IPS-15b (cell line): ENCODE measurements around the gene GPANK1.

ENCODE experiments used
- H3K27me3 ChIP-seq: one replicate; pipeline ENCODE4 v1.6.1; 2013; ENCODE audit warnings: low read length; ENCODE audit not compliant: control insufficient read depth, insufficient read depth
- H3K36me3 ChIP-seq: one replicate; pipeline ENCODE4 v1.6.1; 2013; ENCODE audit warnings: low read length; ENCODE audit not compliant: control insufficient read depth, insufficient read depth
- H3K4me1 ChIP-seq: one replicate; pipeline ENCODE4 v1.6.1; 2013; ENCODE audit warnings: mild to moderate bottlenecking, low read length; ENCODE audit not compliant: control insufficient read depth, insufficient read depth
- H3K4me3 ChIP-seq: one replicate; pipeline ENCODE4 v1.5.1; 2013; ENCODE audit warnings: low read depth, low read length
- H3K9ac ChIP-seq: one replicate; pipeline ENCODE4 v1.6.1; 2013; ENCODE audit warnings: low read depth, mild to moderate bottlenecking, low read length
- H3K9me3 ChIP-seq: one replicate; pipeline ENCODE4 v1.6.1; 2013; ENCODE audit warnings: mild to moderate bottlenecking, low read length; ENCODE audit not compliant: control insufficient read depth, insufficient read depth

The GPANK1 gene

GRCh38 chr6:31659649-31660380 lies 5.0 kb downstream of the GPANK1 start:
- no peaks in the 10 kb centered on the region for H3K27me3 ChIP-seq
- H3K9me3 ChIP-seq = no peaks in the 10 kb centered on the region
- H3K9ac ChIP-seq = peak overlapping the region; percentile 96
- H3K36me3 ChIP-seq = peaks cover 18% of the 10 kb centered on the region
- peak overlapping the region; percentile 92 for H3K4me3 ChIP-seq
- peaks cover 3% of the 10 kb centered on the region for H3K4me1 ChIP-seq

GRCh38 chr6:31658983-31659648 lies 5.7 kb downstream of the GPANK1 start:
- H3K9me3 ChIP-seq = no peaks in the 10 kb centered on the region
- H3K27me3 ChIP-seq = no peaks in the 10 kb centered on the region
- H3K4me3 ChIP-seq = peak overlapping the region; percentile 92
- peaks cover 2% of the 10 kb centered on the region for H3K4me1 ChIP-seq
- H3K9ac ChIP-seq = no peak overlapping the region
- H3K36me3 ChIP-seq = peaks cover 18% of the 10 kb centered on the region

- H3K36me3 ChIP-seq = peaks cover 15% of the 10 kb centered on the region
- H3K4me3 ChIP-seq = no peak overlapping the region
- no peaks in the 10 kb centered on the region for H3K27me3 ChIP-seq
- no peaks in the 10 kb centered on the region for H3K9me3 ChIP-seq
- H3K9ac ChIP-seq = no peak overlapping the region
- no peaks in the 10 kb centered on the region for H3K4me1 ChIP-seq
Measured at GRCh38 chr6:31658158-31658688, 6.6 kb downstream of the GPANK1 start.

GRCh38 chr6:31657406-31658157 lies 7.2 kb downstream of the GPANK1 start:
- H3K36me3 ChIP-seq = peaks cover 14% of the 10 kb centered on the region
- no peaks in the 10 kb centered on the region for H3K27me3 ChIP-seq
- H3K9me3 ChIP-seq = no peaks in the 10 kb centered on the region
- H3K4me3 ChIP-seq = no peak overlapping the region
- H3K4me1 ChIP-seq = no peaks in the 10 kb centered on the region
- no peak overlapping the region for H3K9ac ChIP-seq

GRCh38 chr6:31655349-31656237 lies 9.2 kb downstream of the GPANK1 start, which contains the start of gene APOM:
TSS of gene APOM (plus strand) at chr6:31655894. CDS start at chr6:31655967, 73 bp downstream.
- Histone ChIP-seq H3K27me3 (no peaks in the 10 kb centered on the region), H3K9me3 (no peaks in the 10 kb centered on the region), H3K36me3 (peaks cover 3% of the 10 kb centered on the region), H3K4me1 (no peaks in the 10 kb centered on the region), H3K9ac (no peak within 1 kb of the TSS), H3K4me3 (no peak within 1 kb of the TSS)

GRCh38 chr6:31654574-31655348 lies 10.0 kb downstream of the GPANK1 start:
- H3K27me3 ChIP-seq = no peaks in the 10 kb centered on the region
- peaks cover 3% of the 10 kb centered on the region for H3K36me3 ChIP-seq
- H3K4me1 ChIP-seq = no peaks in the 10 kb centered on the region
- no peaks in the 10 kb centered on the region for H3K9me3 ChIP-seq
- H3K9ac ChIP-seq = no peak overlapping the region
- H3K4me3 ChIP-seq = no peak overlapping the region

GRCh38 chr6:31652925-31653724 lies 11.7 kb downstream of the GPANK1 start:
- no peaks in the 10 kb centered on the region for H3K9me3 ChIP-seq
- H3K27me3 ChIP-seq = no peaks in the 10 kb centered on the region
- H3K9ac ChIP-seq = peak overlapping the region; percentile 91
- peak overlapping the region; percentile 96 for H3K4me3 ChIP-seq
- no peaks in the 10 kb centered on the region for H3K4me1 ChIP-seq
- H3K36me3 ChIP-seq = peaks cover 12% of the 10 kb centered on the region

- H3K9ac ChIP-seq = peak overlapping the region; percentile 91
- no peaks in the 10 kb centered on the region for H3K9me3 ChIP-seq
- H3K4me3 ChIP-seq = peak overlapping the region; percentile 96
- no peaks in the 10 kb centered on the region for H3K4me1 ChIP-seq
- H3K27me3 ChIP-seq = no peaks in the 10 kb centered on the region
- H3K36me3 ChIP-seq = peaks cover 22% of the 10 kb centered on the region
Measured at GRCh38 chr6:31651602-31652191, 13.1 kb downstream of the GPANK1 start.

- Histone ChIP-seq H3K9me3 (no peaks in the 10 kb centered on the region), H3K4me3 (no peak overlapping the region), H3K27me3 (no peaks in the 10 kb centered on the region), H3K36me3 (peaks cover 66% of the 10 kb centered on the region), H3K4me1 (no peaks in the 10 kb centered on the region), H3K9ac (no peak overlapping the region)
Measured at GRCh38 chr6:31645325-31645724, 19.5 kb downstream of the GPANK1 start.
